ENCODE data around the gene RTN4.

The RTN4 gene

DNA sequence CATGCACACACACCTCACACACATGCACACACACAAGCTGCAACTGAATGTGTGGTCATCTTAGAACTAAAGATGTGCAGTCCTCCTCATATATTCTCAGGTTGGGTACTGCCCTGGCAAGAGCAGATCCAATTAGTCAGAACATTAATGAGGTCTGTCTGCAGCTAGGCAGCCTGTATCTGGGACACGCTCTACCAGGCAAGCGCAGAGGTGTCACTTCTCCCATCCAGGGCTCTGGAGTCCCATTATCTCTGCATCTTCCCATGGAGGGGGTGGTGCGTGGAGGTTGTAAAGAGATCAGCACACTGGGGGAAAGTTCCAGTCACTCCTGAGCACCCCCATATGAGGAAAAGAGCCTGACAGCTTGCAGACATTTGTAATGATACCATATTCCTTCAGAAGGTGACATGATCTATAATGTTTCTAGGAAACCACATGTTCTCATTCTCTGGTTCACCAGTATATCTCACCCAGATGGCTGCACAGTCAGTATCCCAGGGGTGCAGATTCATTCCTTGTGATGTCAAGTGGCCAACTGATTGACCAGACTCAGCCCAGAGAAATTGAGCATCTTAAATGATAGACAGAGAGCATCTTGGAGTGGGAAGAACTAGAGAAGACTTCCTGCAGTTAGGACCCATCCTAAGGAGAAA, 95.4 kb downstream of the RTN4 start:
- TF ChIP-seq TAF1 (IDR thresholded peaks at IDR 0.05; ENCODE audit: borderline replicate concordance, insufficient read depth, low read length), result no peak
- TF ChIP-seq, protein P1, sequence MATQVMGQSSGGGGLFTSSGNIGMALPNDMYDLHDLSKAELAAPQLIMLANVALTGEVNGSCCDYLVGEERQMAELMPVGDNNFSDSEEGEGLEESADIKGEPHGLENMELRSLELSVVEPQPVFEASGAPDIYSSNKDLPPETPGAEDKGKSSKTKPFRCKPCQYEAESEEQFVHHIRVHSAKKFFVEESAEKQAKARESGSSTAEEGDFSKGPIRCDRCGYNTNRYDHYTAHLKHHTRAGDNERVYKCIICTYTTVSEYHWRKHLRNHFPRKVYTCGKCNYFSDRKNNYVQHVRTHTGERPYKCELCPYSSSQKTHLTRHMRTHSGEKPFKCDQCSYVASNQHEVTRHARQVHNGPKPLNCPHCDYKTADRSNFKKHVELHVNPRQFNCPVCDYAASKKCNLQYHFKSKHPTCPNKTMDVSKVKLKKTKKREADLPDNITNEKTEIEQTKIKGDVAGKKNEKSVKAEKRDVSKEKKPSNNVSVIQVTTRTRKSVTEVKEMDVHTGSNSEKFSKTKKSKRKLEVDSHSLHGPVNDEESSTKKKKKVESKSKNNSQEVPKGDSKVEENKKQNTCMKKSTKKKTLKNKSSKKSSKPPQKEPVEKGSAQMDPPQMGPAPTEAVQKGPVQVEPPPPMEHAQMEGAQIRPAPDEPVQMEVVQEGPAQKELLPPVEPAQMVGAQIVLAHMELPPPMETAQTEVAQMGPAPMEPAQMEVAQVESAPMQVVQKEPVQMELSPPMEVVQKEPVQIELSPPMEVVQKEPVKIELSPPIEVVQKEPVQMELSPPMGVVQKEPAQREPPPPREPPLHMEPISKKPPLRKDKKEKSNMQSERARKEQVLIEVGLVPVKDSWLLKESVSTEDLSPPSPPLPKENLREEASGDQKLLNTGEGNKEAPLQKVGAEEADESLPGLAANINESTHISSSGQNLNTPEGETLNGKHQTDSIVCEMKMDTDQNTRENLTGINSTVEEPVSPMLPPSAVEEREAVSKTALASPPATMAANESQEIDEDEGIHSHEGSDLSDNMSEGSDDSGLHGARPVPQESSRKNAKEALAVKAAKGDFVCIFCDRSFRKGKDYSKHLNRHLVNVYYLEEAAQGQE (IDR thresholded peaks at IDR 0.05; ENCODE audit: insufficient read depth in 1 of 2, low read depth in 2 of 2, low read length in 2 of 2), result no peak
- TF ChIP-seq FOXP2 (optimal IDR thresholded peaks at IDR 0.05; ENCODE audit: borderline replicate concordance, extremely low read depth, extremely low read length, insufficient read depth), result no peak
- TF ChIP-seq POLR2AphosphoS5 (IDR thresholded peaks at IDR 0.05; ENCODE audit: low read depth, low read length), result no peak
- no peak for TF ChIP-seq SIN3A (IDR thresholded peaks at IDR 0.05; ENCODE audit: borderline replicate concordance, insufficient read depth, low read length)

- TF ChIP-seq, protein P1 (IDR thresholded peaks at IDR 0.05; ENCODE audit: insufficient read depth in 1 of 2, low read depth in 2 of 2, low read length in 2 of 2), result no peak
- no peak for TF ChIP-seq TAF1 (IDR thresholded peaks at IDR 0.05; ENCODE audit: borderline replicate concordance, insufficient read depth, low read length)
- TF ChIP-seq FOXP2 (optimal IDR thresholded peaks at IDR 0.05; ENCODE audit: borderline replicate concordance, extremely low read depth, extremely low read length, insufficient read depth), result no peak
- TF ChIP-seq POLR2AphosphoS5 (IDR thresholded peaks at IDR 0.05; ENCODE audit: low read depth, low read length), result no peak
- no peak for TF ChIP-seq SIN3A (IDR thresholded peaks at IDR 0.05; ENCODE audit: borderline replicate concordance, insufficient read depth, low read length)
Measured at GRCh38 chr2:54954158-54954557, 96.1 kb downstream of the RTN4 start.

DNA sequence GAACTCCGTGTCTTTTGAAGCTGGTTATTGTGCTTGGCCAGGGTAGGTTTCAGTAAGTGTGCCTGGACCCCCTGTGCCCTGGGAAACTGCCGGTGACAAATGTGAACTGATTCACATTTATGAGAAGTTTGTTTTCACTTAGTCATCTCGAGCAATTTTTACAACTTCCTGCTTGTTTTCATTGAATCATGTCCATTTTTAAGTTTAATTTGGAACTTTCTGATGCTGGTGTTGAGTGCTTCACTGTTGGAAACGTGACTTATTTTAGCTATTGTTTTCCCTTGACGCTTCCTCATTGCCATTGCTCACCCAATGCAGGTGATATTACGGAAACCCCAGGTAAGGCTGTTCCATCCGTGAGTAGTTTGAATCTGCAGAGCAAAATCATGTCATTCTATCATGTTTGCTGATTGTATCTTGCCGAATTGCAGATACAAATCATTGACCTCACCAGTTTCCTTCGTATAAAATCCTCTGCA, 97.2 kb downstream of the RTN4 start:
- TF ChIP-seq, protein P1 (IDR thresholded peaks at IDR 0.05; ENCODE audit: insufficient read depth in 1 of 2, low read depth in 2 of 2, low read length in 2 of 2), result no peak
- TF ChIP-seq TAF1 (IDR thresholded peaks at IDR 0.05; ENCODE audit: borderline replicate concordance, insufficient read depth, low read length), result no peak
- TF ChIP-seq SIN3A (IDR thresholded peaks at IDR 0.05; ENCODE audit: borderline replicate concordance, insufficient read depth, low read length), result no peak
- no peak for TF ChIP-seq FOXP2 (optimal IDR thresholded peaks at IDR 0.05; ENCODE audit: borderline replicate concordance, extremely low read depth, extremely low read length, insufficient read depth)
- TF ChIP-seq POLR2AphosphoS5 (IDR thresholded peaks at IDR 0.05; ENCODE audit: low read depth, low read length), result no peak

GRCh38 chr2:54952425-54952824, 97.8 kb downstream of the RTN4 start:
- TF ChIP-seq SIN3A (IDR thresholded peaks at IDR 0.05; ENCODE audit: borderline replicate concordance, insufficient read depth, low read length) (no peak), FOXP2 (optimal IDR thresholded peaks at IDR 0.05; ENCODE audit: borderline replicate concordance, extremely low read depth, extremely low read length, insufficient read depth) (no peak), TAF1 (IDR thresholded peaks at IDR 0.05; ENCODE audit: borderline replicate concordance, insufficient read depth, low read length) (no peak), POLR2AphosphoS5 (IDR thresholded peaks at IDR 0.05; ENCODE audit: low read depth, low read length) (no peak)
- TF ChIP-seq, protein P1 (IDR thresholded peaks at IDR 0.05; ENCODE audit: insufficient read depth in 1 of 2, low read depth in 2 of 2, low read length in 2 of 2), result no peak

Measured in PFSK-1 (cell line).